HG03066 (cell line): Measurements from ENCODE around the gene NEXN.
A peak's percentile ranks its signal among the peaks of the same experiment; 100 is the strongest.

ENCODE experiments used
- ATAC-seq: cut with Tn5 transposase; IDR thresholded peaks from one replicate; pipeline ENCODE4 v1.9.1; 2021; ENCODE audit warnings: low read depth; ENCODE audit not compliant: unreplicated experiment

The NEXN gene

DNA sequence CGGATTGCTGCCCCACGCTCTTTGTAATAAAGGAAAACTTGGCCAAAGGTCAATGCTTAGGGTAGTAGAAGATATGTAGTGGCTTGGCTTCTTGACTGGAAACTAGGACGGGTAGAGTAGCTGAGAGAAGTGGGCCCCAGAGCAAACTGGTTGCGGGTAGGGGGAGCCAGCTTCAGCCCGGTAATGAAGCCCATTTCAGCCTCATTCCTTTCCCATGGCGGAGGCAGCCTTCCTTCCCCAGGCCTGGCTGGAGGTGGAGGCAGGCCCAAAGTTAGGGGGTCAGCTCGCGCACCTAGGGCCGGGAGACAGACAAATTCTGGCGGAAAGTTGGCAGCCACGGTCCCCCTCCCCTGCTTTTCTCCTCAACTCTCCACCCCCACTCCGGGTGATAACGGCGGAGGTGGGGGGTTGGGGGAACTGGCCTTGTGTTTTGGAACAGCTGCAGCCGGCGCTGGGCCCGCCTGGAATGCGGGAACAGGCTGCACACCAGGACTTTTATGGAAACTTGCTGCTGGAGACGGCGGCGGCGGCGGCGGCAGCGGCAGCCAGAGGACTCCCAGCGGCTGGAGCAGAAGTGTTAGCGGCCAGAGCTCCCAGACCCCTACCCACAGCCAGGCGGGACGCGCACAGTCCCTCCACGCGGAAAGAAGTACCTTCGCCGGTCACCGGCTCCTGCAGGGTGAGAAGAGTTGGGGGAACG is at the start of gene NEXN:
Gene NEXN, plus strand, starts transcription at position 544 of the 700 bp plus-strand sequence. CDS start 27,483 bp downstream, outside the sequence.
- peak; percentile 22 for ATAC-seq

DNA sequence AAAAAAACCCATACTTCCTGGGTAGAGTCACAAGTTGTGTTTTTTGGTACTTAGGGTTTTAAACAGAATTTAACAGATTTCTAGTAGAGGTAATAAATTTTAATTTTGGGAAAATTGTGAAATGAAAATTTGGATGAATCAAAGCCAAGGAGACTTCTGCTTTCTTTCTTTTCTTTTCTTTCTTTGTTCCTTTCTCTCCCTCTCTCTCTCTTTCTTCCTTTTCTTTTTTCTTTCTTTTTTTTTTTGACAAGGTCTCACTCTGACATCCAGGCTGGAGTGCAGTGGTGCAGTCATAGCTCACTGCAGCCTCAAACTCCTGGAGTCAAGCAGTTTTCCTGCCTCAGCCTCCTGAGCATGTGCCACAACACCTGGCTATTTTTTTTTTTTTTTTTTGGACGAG is 46.9 kb upstream of the NEXN start:
- ATAC-seq = no peak

DNA sequence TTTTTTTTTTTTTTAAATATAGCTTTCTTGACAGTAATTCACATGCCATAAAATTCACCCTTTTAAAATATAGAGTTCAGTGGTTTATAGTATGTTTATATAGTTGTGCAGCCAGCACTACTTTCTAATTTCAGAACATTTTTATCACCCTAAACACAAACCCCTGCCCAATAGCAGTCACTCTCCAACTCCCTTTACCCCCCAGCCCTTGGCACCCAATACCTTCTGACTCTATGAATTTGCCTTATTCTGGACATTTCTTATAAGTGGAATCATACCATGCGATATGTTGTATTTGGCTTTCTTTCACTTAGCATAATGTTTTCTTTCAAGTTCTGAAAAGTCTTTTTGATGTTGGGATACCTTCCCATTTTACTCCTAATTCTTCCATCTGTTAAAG is 42.5 kb upstream of the NEXN start:
- no peak for ATAC-seq

DNA sequence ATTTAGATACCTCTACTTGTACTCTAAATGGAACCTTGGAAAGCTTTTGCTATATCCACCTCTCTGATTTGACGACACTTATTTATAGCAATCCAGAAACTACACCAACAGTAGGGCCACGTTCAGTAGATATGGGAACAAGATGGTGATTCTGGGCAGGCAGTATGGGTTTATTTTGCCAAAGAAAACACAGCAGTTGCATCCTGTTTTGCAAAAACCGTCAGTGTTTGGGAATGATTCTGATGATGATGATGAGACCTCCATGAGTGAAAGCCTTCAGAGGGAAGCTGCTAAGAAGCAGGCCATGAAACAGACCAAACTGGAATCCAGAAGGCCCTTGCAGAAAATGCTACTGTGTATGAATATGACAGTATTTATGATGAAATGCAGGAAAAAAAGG is 41.5 kb upstream of the NEXN start:
- no peak for ATAC-seq

DNA sequence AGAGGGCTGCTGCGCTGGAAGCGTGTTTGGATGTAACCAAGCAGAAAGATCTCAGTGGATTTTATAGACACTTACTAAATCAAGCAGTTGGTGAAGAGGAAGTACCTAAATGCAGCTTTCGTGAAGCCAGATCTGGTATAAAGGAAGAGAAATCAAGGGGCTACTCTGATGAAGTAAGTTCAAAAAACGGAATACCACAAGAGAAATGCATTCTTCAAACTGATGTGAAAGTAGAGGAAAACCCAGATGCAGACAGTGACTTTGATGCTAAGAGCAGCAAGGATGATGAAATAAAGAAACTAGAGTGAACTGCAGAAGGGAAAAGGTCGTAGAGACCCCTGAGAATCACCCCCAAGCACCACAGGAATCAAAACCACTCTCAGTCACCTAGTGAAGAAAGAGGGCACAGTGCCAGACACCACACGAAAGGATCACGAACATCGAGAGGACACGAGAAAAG is 40.8 kb upstream of the NEXN start:
- ATAC-seq = no peak

DNA sequence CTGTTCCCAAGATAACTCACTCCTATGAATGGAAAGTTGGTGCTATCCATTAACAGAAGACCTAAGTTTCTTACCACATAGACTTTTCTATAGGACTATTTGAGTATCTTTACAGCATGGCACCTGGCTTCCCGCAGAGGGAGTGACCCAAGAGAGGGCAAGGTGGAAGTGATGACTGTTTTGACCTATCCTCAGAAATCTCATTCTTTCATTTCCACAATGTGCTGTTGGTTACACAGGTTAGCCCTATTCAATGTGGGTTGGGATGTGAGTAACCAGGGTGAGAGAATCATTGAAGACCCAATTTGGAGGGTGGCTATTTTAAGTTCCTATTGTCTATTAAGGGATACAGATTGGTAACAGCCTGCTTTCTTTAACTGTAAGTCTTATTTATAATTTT is 38.3 kb upstream of the NEXN start:
- ATAC-seq = no peak

DNA sequence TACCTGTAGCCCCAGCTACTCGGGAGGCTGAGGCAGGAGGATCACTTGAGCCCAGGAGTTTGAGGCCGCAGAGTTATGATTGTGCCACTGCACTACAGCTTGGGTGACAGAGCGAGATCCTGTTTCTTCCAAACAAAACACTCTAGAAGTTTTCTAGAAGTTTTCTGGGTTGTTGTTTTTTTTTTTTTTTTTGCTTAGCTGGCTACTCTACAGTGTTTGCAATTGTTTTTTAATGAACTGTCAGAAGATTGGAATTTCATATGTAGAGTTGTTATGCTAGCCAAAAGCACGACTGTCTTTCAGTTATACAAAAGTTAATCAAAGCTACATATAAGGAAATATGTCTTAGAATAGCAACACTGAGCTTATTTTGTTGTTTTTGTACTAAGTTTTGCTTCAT is 30.9 kb upstream of the NEXN start:
- no peak for ATAC-seq

DNA sequence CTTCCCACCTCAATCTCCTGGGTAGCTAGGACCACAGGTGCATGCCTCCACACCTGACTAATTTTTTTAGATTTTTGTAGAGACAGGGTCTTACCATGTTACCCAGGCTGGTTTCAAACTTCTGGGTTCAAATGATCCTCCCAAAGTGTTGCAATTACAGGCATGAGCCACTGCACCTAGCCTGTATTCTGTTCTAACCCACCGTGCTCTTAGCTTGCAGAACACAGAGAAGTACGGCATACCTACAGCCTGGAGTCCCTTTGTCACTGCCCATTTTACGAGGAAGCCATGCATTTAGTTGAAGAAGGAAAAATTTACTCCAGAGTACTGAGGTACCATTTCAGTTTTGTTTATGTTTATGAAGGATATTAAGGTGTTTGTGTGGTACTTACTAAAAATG is 29.7 kb upstream of the NEXN start:
- ATAC-seq = no peak

DNA sequence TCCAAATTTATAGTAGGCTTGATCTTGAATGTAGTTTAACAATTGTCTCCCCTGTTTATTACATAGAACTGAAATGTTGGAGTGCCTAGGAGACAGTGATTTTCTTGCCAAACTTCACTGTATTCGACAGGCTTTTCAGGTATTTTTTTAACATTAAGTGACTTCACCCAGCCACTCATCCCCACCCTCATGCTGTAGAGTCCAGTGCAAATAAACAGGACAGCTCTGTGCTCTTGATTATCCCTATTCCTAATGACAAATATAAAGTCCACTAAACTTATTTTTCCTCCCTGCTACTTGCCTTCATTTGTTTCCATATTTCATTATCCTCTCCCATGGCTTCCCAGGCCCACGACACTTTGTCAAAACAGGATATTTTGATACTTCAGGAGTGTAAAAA is 29.2 kb upstream of the NEXN start:
- no peak for ATAC-seq

DNA sequence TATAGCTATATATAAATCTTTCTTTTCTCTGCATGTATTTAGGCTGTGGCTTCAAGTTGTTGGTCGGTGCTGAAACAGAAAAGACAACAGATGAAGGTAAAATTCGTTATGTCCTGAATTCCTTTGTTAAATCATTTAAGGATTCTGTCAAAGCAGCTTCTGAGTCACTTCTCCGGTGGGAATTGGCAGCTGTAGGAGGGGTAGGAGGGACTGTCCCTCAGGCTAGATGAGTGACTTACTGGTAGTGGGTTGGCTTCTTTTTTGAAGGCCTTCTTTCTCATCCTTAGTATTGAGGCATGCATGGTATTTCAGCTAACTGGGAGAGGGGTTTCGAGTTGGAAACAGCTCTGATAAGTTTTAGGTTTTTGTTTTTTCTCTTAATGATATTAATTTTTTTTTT is 22.1 kb upstream of the NEXN start:
- ATAC-seq = no peak

DNA sequence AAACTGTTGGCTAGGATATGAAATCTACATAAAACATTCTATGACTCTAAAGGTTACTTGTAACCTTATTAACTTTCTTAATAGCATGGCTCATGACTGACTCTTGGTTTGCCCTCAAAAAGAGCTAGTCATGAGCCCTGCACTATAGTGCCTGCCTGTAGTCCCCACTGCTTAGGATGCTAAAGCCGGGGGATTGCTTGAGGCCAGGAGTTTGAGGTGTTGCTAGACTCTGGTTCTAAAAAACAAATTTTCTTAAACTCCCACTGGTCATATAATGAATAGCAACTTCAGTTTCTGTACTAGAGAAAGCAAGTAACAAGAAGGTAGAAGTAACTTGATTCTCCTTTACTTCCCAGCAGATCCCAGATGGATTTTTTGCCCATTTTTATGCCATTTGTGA is 15.8 kb upstream of the NEXN start:
- no peak for ATAC-seq

DNA sequence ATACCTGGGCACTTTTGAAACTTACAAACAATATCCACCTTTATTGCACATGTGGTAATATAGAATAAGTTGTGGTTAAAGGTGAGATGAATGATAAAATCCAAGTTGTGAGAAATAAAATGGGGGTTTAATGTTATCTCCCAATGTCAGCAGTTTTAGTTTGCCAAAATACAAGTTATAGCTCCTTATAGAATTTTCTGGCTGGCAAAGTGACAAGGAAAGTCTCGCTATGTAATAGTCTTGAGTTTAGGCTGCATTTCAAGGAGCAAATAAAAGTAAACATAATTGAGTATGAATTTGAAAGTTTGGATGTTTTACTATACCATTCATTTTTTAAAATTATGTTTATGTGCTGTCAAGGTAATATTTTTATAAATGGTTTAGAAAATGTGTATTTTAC is 15.0 kb upstream of the NEXN start:
- no peak for ATAC-seq

DNA sequence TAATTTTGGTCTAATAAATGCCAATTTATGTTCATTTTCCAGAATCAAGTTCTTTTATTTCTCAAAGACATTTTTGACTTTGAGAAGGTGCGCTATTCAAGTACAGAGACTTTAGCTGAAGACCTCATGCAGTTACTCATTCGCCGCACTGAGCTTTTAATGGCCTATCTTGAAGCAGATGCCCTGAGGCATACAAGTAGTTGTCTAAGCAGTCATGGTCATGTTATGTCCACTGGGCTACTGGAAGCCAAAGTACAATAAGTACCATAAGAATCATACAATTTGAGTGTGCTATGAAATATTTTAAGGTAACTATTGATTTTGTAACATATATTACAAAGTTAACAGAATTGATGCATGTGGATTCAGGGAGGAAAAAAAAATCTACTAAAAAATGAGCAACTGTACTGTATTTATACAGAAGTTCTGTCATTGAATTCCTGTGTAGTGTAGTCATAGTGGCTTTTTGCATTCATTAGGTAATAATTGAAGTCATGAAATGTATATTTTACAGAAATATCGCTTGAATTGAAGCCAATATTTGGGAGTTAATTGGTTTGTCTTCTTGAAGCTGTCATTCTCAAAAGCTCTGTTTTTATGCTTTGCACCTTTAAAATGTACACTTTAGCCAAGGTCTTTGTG is 13.5 kb upstream of the NEXN start:
- no peak for ATAC-seq

DNA sequence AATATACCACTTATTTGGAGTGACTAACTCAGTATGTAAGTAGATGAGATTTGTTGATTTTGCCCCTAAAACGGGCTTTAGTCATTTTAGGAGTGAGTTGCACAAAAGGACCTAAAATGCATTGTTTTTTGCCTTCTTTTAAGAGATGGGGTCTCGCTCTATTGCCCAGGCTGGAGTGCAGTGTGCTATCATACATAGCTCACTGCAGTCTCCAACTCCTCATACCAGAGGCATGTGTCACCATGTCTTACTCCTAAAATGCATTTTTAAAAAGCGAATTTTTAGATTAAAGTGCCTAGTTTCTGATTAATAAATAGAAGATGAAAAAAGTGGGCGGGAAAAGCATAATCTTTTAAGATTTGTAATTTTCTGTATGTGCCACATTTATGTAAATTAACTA is 11.5 kb upstream of the NEXN start:
- no peak for ATAC-seq

DNA sequence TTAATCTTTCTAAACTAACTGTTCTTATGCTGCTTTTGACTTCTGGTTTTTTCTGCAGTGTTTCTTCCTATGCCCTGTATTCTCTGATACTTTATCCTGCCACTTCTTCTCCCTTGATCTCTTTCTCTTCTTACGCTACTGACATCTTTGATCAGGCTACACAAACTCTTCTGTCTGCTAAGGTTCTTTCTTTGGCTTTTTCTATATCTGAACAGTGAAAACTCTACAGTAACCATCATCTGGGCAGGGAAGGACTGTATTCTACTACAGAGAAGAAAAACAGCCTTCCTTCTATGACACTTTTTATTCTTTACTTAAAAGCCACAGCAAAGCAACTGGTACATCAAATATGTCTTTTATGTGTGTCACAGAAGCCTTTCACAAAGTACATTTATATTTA is 7.4 kb upstream of the NEXN start:
- ATAC-seq = no peak

DNA sequence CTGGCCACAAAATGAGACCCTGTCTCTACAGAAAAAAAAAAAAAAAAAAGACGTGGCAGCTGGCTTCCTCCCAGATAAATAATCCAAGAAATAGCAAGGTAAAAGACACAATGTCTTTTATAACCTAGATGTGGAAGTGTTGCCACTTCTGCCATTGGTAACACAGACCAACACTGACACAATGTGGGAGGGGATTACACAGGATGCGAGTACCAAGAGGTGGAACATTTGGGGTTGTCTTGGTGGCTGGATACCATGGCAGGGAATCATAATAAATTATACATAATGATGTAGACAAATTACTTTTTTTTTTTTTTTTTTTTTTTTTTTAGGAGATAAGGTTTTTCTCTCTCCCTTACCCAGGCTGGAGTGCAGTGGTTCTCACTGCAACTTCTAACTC is 6.0 kb upstream of the NEXN start:
- no peak for ATAC-seq

DNA sequence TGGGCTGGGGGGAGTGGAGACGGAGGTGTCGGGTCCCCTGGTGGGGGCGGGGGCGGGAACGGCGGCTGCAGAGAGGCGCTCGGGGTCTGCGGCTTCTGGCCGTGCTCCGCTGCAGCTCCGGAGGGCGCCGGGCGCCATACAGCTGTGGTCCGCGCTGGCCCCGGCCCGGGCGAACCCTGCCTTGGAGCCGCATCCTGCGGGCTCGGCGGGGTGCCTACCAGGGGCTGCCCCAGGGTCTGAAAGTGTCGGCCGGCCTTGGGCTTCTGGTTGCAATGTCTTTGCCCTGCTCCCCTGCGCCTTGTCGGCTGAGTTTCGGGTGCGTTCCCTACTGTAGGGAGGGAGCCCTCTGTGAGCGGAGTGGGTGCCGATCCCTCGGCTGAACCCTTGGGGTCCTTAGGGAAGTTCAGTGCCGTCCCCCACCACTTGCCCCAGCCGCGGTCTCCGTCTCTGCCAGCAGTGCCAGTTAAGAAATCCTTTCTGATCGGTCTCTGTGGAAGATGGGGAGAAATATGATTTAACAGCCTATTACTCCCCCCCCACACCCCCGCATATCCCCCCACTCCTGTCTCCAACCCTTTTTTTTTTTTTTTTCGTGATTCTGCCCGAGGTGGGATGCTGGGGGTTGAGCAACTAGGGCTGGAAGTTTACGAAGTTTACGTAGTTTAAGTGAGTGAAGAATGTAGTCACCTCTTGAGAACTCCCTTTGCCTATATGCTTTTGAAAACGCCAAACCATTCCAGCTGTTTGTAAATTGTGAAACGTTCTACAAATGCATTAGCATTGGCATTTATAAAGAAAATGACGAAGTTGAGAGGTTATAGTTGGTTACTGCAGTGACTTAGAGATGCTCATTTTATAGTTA is 588 bp downstream of the NEXN start:
- ATAC-seq = peak; percentile 51

DNA sequence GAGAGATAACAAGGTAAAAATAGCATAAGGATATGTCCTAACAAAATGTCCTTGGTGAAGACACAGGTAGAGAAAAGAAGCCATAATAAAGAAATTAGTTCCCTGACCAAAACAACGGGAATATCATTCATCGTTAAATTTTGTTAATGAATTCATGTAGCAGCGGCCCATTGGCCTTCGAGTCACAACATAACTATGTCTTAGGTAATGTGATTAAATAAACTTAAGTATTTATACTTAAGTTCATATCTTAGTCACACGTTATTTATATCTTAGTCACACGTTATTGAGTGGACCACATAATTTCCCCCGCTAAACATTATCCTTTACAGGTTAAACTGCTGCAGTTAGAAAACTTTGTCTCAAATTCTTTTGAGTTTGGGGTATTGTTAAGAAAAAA is 1.2 kb downstream of the NEXN start:
- no peak for ATAC-seq

DNA sequence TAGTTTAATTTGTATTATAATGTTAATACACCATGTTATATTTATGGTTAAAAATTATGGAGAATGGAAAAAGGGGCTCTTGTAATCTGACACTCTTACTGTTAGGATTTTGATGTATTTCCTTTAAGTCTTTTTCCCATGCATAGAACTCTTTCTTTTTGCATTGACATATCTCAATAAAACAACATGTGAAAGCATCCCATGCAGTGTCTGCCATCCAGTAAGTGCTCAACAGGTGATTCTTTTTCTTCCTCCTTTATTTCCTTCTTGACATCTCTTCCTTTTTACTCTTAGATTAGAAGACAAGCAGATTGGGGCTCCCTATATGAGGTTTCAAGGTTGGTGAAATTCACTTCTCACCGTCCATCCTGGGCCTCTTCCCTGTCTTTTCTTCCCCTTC is 2.8 kb downstream of the NEXN start:
- ATAC-seq = no peak

DNA sequence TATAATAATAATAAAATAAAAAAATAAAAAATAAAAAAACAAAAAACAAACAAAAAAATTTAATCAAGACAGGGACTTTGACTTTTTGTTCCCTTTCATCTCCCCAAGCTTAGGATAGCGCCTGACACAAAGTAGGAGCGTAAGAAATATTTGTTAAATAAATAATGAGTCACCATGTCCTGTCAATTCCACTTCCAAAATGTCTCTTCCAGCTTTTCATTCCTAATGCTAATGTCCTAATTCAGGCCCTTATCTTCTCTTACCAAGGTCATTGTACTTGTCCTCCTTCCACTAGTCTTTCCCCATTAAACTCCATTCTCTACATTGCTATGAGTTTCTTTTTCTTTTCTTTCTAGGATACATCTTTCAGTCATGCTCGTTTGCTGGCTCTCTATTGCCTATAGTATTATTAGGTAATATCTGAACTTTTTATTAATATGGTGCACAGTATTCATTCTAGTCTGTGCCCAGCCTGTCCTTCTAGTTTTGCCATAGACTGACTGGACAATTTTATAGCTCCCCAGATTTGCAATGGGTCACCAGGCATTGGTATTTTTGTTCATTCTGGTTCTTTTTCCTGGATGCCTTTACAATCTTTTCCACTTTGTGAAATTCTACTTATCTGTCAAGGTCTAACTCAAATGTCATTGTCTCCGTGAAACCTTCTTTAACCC is 11.4 kb downstream of the NEXN start:
- no peak for ATAC-seq

DNA sequence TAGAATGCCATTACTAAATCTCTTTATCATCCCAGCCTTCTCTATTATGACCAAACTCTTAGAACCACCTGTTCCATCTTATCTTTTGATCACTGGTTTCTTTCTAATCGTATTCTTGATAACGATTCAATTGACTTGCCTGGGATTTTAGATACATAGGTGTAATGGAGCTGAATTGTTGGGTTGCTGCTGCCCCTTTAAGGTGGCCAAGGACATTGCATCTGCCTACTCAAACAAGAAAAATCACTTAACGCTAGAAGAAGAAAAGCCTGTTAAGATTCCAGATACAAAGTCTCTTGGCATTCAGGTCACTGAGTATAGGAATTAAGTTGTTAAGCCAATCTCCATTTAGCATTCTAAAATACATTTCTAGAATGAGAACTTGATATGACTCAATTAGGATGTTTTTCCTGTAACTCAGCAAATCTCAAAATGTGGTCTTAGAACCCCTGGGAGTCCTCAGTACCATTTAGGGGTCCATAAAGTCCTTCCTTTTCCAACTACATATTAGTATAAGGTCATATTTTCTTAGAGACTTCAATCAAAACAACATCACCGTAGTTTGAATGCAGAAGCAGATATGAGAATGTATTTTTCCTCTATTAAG is 12.4 kb downstream of the NEXN start:
- ATAC-seq = no peak
